GF-D8 (cell line): Measurements from ENCODE around the gene TCF25.

Experiments
- DNase-seq: peaks from one replicate; lab custom pipeline; 2025; lab: John Stamatoyannopoulos, UW

The TCF25 gene

DNA sequence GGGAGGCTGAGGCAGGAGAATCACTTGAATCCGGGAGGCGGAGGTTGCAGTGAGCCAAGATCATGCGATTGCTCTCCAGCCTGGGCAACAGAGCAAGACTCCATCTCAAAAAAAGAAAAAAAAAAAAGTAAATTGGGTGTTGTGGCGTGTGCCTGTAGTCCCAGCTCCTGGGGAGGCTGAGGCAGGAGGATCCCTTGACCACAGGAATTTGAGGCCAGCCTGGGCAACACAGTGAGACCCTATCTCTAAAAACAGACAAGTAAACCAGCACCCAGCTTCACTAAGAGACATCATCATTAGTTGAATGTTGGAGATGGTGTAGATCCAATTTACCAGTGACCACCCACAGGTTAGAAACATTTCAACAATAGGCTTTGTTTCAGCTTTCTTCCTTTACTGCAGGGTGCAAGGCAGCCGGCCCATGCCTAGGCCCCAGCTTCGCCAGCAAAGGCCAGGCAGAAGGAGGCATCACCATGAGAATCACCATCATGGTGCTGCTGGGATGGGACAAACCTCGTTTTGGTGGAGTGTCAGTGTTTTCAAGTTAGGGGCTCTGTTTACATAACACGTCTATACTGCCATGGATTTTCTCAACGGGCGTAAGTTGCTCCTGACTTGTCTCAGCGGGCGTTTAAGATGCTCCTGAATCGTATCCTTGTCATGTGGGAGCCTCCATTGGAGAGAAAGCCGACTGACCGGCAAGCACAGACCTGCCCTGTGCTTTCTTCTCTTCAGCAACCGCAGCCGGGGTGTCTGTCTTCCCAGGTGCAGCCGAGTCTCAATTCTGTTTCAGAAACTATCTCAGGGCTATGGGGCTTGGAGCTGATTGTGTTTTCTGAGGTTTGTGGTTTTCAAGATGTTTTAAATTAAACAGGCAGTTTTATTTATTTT lies 7.3 kb downstream of the TCF25 start:
- DNase-seq = no peak

DNA sequence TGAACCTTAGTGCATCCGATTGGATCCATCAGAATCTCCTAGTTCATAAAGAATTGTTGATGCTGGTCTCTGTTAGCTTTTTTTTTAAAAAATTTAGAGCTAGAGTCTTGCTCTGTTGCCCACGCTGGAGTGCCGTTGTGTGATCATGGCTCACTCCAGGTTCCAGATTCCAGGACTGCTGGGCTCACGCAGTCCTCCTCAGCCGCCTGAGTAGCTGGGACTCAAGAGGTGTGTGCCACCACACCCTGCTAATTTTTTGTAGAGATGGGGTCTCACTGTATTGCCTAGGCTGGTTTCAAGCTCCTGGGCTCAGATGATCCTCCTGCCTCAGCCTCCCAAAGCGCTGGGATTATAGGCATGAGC lies 8.0 kb downstream of the TCF25 start:
- no peak for DNase-seq

DNA sequence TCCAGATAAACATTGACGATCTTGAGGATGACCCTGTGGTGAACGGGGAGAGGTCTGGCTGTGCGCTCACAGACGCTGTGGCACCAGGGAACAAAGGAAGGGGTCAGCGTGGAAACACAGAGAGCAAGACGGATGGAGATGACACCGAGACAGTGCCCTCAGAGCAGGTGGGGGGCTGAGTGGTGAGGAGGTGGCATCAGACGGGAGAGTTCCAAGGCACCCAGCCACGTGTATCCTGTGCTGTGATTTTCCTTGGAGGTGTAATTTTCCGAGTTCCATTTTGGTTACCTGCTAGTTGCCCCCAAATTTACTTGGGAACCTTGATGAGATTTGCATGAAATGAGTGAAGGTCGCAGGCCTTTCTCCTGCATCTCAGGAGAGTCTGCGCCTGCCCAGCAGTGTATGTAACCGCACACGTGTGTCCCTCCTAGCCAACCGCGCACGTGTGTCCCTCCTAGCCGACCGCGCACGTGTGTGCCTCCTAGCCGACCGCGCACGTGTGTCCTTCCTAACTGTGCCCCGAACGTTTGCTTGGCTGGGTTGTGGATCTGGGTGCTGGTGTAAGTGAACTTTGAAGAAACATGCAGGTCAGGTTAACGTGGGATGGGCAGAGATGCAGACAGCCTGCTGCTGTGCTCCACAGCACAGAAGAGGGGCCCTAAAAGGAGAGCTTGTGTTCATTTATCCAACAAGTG lies 10.1 kb downstream of the TCF25 start:
- no peak for DNase-seq

DNA sequence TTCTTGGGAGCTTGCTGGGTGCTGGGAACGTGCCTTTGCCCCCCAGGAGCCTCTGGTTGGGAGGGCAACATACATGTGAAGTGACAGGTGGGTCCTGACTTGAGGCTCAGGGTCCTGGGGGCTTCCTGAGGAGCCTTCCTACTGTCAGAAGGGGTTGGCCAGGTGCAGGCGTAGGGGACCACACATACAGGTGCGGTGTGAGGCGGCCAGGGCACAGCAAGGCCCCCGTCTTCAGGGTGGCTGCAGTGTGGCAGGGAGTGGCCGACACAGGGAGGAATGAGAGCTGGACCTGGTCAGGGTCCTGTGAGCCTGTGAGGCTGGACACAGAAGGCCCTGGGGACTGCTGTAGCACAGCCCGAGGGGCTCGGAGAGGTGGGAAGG lies 10.6 kb downstream of the TCF25 start:
- DNase-seq = no peak

DNA sequence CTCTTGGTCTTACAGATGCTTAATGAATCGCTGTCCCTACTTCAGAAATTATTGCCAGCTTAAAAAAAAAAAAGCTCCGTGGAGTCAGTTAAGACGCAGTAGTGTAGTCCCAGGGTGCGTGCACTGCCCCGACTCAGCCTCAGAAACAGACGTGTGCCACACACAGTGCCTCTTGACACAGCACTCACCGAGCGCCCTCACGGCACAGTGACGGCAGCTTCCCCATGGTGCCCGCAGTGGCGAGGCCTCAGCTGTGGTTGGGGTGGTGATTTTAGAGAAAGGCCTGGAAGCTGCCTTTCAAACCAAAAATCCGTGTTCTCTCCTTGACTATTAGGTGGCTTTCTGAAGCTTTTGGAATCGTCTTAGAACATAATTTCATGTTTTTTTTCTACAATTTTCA lies 13.9 kb downstream of the TCF25 start:
- no peak for DNase-seq

DNA sequence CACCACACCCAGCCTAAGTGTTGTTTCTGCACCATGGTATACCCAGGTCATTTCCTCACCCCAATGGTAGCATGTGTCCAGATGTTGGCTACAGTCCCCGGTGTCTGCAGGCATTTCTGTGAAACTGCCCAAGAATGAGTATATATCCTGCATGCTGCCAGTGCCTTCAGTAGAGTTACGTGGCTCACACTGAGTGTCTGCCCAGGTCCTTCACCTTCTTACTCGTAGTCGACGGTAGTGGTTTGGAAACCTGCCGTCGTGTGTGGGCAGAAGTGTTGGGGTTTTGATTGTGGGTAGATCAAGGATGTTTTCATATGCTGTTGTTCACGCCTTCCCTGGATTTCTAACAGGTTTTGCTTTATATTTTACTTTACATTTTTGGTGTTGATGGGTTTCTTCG lies 16.8 kb downstream of the TCF25 start:
- DNase-seq = no peak

DNA sequence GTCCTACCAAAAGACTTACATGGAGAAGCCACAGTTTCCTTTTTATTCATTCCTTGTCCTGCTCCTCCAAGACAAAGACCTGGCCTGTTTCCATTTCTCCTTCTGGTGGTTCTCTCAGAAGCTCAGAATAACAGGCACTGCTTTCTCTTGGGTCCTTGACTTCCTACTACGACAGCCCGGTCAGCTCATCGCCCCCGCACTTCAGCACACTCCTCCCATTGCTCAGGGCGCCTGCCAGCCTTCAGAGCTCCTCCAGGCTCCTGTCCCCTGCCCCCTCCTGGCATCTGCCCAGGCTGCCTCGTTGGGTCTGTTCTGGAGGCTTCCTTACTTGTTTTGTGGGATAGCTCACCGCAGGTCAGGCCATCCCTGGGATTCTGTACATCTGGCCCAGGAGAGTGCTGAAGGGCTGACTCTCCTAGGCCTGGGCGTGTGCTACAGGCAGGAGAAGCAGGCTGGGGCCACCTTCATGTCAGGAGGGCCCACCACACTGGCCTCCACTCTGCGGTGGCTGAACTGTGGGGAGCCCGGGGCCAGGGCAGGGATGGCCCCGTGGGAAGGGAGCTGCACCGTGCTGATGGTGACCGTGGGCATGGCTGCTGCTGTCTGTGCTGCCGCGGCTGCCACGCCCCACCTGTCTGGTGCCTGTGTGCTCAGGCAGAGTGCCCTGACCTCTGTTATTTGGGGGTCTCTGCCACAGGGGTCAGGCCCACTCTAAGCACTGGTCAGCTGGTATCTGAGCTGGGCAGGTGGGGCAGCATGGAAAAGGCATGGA lies 17.7 kb downstream of the TCF25 start:
- no peak for DNase-seq

DNA sequence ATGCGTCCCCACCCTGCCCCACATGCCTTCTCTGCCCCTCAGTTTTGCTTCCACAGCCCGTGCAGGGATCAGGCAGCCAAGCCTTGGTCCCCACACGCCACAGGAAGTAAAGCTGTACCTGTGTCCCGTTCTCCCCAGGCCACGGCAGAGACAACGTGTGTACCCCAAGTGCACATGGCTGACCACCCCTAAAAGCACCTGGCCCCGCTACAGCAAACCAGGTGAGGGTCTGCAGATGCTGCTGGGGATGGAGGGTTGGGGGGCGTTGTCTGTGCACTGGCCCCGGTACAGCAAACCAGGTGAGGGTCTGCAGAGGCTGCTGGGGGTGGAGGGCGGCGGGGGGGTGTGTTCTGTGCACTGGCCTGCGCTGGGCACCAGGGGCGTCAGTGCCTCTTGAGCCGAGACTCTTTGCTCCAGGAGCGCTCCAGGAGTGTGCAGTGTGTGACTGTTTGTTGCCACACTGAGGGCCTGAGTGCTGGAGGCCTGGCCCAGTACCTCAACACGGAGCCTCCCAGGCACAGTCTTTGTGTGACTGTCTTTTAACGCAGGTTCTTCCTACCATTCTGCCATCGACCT lies 18.8 kb downstream of the TCF25 start:
- DNase-seq = no peak

DNA sequence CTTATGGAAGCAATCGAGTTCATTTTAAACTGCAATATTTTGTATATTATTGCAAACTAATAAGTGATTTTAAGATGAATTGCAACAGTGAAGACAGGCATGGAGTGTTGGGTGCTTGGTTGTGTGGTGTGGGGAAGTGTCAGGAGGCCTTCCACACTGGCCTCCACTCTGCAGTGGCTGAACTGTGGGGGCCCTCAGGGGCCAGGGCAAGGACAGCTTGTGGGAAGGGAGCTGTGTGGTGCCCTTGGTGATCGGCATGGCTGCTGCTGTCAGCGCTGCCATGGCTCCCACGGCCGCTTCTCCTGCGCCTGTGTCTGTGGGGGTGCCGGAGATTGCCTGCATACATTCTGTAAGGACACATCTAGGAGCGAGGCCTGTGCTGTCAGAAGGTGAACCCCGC lies 19.2 kb downstream of the TCF25 start:
- no peak for DNase-seq

DNA sequence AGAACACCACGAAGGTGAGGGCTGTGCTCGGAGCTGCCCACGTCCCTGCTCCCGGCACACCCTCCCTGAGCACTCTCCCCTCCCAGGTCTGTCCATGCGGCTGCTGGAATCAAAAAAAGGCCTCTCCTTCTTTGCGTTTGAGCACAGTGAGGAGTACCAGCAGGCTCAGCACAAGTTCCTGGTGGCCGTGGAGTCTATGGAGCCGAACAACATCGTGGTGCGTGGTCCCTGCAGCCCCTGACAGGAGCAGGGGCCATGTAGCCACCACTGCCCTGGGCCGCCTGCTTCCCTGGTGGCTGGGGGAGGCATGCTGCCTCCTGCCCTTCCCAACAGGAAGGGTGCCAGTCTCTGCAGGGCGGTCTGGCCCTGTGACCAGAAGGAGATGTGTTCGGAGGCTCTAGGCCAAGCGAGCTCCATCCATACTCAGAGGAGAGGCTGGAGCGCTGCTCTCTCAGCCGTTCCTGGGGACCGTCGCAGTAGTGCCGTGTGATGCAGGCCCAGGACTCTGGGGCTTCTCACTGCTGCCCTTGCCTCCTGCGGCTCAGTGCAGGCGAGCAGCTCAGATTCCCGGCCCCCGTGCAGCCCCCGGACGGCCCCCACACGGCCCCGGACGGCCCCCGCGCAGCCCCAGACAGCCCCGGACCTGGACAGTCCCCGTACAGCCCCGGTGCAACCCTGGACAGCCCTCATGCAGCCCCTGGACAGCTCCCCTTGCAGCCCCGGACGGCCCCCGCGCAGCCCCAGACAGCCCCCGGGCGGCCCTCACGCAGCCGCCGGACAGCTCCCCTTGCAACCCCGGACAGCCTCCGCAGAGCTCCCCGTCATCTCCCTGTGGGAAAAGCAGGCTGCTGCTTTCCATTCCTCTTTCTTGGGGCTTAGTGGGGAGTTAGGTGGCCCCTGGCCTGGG lies 20.5 kb downstream of the TCF25 start:
- DNase-seq = no peak

DNA sequence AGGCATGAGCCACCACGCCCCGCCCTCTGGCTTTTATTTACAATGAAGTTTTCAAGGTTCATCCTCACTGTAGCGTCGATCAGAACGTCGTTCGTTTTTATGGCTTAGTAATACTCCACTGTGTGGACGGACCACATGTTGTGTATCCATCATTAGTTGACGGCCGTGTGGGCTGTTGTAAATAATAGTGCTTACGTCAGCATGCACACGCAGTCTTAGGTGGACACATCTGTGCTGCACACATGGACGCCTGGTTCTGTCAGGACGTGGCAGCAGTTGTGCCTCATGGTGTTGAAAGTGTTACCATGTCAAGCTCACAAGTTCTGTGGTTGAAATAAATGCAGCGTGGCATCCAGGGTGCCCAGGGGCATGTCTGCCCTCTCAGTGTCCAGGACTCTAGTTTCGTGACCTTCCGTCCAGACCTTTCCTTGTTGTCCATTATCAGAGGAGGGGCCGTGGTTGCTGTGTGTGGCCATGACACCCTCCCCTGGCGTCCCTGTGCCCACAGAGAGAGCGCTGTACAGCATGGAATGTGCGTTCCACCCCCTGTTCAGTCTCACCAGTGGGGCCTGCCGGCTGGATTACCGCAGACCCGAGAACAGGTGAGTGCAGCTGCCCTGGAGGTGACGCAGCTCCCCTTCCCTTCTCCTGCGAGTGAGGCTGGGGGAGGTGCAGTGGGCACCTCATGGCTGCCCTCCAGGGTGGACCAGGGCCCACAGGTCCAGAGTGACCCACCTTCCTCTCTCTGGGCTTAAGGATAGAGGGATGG lies 22.3 kb downstream of the TCF25 start:
- no peak for DNase-seq

DNA sequence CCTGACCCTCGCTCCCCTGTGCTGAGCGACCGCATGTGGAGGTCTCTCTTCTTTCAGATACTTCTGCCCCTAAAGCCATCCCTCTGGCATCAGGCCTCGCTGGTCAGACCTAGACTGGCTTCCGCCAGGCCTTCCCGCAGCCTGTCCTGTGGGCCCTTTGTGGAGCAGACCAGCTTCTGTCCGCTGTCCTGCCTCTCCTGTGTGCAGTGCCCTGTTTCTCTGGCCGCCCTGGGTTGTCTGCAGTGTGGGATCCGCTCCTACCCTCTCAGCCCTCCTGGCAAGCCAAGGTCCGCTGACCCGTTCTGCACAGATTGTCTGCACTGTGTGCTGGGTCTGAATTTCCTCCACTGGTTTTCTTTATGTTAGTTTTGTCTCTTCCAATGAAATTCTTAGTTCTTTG lies 23.8 kb downstream of the TCF25 start:
- no peak for DNase-seq

DNA sequence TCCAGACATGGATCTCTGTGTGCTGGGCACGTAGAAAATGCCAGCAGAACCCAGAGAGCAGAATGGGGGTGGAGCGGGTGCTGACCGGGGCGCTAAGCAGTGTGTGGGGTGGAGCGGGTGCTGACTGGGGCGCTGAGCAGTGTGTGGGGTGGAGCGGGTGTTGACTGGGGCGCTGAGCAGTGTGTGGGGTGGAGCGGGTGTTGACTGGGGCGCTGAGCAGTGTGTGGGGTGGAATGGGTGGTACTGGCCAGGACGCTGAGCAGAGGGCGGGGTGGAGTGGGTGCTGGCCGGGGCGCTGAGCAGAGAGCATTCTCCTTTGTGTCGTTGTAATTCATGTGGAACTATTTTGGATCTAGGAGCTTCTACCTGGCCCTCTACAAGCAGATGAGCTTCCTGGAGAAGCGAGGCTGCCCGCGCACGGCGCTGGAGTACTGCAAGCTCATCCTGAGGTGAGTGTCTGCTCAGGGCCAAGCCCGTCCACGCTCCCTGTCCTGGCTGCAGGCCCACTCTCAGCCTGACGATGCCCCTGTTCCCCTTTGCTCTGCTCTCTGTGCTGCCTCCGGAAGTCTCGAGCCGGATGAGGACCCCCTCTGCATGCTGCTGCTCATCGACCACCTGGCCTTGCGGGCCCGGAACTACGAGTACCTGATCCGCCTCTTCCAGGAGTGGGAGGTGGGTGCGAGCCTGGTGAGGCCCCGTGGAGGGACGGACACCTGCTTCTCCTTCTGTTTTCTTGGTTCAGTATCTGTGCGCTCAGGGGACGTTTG lies 25.0 kb downstream of the TCF25 start:
- DNase-seq = no peak

DNA sequence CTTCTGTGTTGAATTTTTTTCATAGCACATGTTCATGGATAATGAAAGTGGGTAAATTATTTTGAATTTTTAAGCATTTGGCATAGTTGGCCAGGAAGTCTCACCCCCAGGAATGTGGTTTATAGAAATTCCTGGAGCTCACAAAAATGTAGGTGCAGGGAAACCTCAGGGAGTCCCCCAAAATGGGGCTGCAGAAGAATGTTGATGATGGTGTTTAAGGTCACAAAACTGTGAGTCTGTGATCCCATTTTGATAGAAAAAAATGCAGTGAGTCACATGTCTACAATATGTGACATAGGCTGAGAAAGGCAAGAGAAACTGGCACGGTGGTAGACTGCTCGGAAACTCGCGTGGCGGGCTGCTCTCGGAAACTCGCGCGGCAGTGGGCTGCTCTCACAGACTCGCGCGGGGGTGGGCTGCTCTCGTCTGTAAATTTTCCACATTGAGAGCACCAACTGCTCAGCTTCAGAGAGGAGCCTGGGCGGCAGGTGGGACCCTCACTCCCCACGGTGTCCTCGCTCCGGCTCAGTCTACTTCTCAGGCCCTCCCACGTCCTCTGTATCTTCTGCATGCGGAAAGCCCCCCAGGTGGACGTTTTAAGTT lies 26.6 kb downstream of the TCF25 start:
- DNase-seq = no peak

DNA sequence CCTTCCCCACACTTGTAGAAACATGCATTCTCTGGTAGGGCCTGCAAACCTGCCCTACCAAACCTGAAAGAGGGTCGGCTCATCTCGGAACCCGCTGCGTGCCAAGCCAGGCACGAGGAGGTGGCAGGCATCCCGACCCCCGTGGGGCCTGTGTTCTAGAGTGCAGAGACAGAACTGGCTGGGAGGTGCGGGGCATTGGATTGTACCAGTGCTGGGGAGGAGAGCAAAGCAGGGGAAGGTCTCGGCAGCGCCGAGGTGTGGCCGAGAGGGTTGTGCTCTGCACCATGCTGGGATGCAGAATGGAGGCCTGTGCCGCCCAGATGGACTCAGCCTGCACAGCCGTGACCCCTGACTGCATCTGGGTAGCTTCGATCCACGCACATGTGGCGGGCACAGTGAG lies 27.5 kb downstream of the TCF25 start:
- DNase-seq = no peak

DNA sequence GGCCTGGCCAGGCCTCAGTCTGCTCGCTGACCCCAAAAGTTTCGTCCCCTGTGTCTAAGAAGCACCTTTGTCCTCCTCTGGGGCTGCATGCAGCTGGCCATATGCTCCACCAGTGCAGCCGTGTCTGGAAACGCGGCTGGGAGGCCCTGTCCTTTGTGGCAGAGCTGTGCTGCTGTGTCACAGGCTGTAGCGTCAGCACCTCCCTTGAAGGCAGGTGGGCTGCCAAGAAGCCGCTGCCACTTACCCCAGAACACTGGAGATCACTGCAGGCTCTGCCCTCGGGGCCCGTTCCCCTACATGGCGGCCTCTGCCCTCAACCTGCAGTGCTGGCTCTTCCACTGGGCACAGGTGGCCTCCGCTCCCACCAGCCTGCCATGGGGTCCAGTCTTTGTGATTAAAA lies 29.6 kb downstream of the TCF25 start:
- DNase-seq = no peak

DNA sequence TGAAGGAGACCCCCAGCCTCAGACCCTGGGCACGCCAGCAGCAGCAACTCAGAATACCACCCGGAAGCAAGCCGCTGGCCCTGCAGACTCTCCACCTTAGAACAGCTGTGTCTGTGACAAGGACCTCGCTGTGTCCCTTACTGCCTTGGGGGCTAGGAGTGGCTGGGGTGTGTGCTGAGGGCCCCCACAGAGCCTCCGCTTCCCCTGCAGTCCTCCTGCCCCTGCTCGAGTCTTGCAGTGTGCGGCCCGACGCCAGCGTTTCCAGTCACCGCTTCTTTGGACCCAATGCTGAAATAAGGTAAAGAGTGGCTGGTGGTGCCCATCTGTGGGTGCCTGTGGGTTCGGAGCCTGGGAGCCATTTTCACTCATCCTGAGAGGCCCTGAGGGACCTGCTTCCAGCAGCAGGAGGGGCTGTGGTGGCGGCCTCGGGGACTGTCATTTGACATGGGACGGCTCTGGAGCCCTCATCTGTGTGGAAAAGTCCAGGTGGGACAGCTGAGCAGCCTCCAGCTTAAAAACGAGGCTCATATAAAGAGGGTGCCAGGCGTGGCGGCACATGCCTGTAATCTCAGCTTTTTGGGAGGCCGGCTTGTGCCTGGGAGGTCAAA lies 30.6 kb downstream of the TCF25 start:
- DNase-seq = no peak

DNA sequence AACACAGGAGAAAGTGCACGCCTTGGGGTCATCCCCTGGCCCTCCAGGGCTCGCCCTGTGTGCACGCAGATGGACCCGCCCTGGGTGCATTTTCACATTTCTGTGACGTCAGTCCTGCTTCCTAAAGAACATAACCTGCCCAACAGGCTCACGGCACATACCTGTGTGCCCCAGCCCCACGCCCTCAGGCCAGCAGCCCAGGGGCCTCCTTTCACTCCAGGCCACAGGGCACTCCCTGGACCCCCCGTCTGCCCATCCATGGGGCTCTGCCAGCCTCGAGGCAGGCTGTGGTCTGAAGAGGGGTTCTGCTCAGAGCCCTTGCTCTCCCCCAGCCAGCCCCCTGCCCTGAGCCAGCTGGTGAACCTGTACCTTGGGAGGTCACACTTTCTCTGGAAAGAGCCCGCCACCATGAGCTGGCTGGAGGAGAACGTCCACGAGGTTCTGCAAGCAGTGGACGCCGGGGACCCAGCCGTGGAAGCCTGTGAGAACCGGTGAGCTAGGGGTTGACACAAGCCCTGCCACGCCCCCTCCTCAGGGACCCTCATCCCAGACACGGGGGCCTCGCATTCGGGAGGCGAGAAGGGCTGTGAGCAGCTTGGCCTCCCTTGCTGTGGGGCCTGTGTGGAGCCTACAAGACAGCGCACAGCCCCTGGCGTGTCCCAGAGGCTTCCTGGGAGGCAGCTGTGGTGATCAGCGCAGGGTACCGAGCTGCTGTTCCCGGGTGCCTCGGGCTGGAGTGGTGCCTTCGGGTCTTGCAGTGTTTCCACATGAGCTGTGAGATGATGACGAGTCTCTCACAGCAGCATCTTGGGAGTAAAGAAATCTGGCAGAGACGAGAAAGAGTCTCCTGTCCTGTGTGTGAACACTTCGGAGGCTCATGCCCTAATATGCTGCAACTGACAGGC lies 31.5 kb downstream of the TCF25 start:
- no peak for DNase-seq
